ENCODE measurements around the gene LDLRAD4.
A peak's percentile ranks its signal among the peaks of the same experiment; 100 is the strongest.

The LDLRAD4 gene

DNA sequence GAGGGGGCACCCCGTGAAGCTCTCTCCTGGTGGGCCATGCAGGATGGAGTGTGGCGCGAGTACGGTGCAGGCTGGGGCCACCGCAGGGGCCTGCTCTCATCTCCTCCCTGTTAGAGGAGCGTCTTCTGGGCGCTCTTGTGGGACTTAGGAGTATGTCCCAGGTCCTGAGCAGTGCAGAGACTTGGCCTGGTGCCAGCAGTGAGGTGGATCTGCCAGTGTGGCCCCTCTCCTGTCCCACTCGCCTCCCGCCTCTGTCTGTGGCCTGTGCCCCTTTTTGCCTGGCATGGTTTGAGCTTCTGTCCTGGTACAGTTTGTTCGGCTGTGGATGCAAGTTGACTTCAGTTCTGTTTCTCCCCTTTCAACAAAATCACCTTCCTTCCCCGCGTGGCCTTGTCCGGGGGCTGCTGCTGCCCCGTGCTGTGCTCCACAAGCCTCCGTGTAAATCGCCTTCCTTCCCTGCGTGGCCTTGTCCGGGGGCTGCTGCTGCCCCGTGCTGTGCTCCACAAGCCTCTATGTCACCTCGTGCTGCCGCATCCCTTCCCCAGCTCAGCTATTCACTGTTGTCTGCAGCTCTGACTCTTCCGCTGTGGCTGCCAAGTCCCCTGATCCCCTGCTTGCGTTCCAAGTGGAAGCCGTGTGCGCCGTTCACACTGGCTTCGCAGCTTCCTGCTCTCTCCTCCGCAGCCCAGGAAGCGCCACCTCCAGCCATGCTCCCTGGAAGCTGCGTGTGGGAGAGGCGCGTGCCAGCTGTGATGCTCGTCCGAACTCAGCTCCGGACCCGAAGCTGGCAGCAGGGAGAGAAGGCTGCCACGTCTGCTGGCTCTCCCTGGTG, 13.7 kb downstream of the LDLRAD4 start:
- peak; percentile 52 for DNase-seq

DNA sequence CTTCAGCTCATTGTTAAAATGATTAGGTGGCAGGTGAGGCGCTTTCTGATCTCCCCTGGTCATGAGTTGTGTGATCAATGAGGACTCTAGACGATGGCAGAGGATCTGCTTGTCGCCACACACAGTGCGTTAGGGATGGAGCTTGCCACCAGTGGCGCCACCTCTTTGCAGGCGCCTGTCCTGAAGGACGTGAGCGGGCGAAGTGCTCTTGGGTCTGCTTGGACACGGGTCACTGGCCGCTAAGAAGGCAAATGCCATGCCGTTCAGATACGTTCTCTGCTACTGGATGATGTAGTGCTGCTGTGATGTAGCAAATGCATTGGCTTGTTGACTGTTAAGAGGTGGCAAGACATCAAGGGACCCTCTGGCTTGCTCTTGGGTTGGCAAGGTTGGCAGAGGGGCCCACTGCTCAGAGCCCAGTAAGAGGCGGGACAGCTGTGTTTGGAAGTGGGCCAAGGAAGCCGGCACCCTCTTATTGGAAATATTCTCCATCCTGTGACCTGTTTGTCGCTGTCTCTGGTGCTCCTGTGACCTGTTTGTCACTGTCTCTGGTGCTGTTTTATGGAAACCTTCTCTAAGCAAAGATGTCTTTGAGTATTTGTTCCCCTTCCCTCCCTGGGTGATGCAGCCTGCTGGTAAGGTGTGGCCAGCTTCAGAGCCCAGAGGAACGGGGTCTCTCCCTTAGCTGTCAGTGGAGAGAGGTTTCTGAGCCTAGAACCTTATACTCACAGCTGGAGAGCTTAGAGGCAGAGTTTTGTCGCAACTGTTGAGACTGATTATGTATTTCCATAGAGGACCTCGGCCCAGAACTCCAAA, 14.6 kb downstream of the LDLRAD4 start:
- DNase-seq = no peak

DNA sequence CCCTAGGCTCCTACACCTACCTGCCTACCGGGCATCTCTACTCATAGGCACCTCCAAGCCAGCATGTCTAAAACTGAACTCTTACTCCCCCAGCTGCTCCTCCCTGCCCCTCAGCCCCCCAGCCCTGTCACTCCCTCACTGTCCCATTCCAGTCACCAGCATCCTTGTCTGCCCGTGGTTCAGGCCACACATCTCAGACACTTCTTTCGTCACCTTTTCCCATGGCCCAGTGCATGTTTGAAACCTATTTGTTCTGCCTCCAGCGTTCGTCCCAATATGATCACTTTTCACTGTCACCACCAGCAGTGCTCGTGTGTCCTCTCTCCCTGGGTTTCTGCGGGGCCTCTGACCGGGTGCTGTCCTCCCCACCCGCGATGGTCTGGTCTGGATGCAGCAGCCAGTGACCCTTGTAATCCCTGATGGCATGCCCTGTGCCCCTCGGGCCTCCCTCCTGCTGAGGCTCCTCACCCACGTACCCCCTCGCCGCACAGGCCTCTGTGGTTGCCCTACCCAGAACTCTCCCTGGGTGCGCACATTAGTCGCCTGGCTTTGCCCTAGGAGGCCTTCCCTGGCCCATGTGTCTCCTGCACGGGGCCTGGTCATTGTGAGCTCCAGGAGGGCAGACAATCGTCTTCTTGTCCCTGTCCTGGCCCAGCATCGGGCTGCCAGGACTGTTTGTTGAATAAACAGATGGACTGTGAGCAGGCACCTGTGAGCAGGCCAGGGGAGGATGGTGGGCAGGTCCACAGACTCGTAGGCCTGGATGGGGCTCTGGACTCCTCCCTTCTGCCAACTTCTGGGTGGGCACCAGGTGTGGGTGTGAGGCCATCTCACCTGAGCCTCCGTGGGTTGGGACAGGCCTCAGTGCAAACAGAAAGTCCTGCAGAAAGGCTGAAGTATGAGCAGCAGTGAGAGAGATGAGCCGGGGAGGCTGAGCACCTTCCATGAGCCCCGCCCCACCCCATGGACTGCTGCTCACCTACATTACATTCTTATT, 15.5 kb downstream of the LDLRAD4 start:
- no peak for DNase-seq

DNA sequence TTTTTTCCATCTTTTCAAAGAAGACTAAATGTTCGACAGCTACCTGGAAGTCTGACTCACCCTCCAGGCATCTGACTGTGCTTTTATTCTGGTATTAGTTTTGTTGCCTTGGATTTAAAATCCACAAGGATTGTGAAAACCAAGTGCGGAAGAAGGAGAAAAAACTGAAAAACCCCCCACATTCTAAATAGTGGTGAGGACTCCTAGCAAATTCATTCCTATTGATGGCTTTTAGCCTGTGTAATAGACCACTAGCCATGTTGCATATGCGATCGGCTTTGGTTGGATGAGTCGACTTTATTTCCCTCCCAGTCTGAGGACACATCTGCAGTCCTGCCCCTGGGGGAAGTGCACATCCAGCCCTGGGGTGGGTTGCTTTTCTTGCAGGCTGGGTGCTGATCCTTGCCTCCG, 16.9 kb downstream of the LDLRAD4 start:
- no peak for DNase-seq

DNA sequence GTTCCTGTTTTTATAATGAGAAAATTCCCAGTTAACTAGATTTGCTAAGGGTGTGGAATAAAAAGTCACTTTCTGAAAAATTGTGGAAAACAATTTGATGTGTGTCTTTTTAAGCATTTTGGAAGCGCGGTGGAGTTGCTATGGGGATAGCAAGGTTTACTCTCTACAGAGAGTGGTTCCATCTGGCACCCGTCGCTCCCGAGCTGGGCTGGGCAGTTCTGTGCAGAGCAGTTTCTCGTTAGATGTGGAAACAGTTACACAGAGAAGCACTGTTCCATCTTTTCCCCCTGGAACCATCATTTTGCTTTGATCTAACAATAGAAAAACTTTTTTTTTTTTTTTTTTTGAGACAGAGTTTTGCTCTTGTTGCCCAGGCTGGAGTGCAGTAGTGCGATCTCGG, 17.4 kb downstream of the LDLRAD4 start:
- DNase-seq = peak; percentile 85

DNA sequence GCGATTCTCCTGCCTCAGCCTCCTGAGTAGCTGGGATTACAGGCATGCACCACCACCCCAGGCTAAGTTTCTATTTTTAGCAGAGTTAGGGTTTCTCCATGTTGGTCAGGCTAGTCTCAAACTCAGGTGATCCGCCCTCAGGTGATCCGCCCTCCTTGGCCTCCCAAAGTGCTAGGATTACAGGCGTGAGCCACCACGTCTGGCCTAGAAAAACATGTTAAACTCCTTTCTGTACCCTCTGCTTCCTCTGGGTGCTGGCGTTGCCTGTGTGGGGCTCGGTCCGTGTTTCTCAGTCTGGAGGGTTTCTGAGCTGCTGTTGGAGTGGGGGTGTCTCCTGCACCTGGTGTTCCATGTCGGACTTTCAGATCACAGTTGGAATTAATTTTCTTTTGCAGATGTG, 17.9 kb downstream of the LDLRAD4 start:
- DNase-seq = peak; percentile 44

DNA sequence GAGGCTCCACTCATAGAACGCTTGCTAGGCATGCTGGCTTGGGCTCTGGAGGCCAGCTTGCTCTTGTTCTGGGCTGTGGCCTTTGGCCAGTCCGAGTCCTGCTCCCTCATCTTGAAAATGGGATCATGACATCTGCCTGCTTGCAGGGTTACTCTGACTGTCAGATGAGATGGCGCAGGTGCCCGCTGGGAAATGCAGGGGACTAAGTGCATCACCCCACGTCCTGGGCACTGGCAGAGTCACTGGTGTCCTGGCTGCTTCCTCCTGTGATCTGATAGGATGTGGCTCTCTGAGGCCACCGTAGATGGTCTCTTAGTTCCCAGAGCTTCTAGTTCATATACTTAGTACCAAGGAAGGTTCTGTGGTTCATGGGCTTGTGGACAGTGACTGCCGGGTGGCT, 18.5 kb downstream of the LDLRAD4 start:
- DNase-seq = no peak

DNA sequence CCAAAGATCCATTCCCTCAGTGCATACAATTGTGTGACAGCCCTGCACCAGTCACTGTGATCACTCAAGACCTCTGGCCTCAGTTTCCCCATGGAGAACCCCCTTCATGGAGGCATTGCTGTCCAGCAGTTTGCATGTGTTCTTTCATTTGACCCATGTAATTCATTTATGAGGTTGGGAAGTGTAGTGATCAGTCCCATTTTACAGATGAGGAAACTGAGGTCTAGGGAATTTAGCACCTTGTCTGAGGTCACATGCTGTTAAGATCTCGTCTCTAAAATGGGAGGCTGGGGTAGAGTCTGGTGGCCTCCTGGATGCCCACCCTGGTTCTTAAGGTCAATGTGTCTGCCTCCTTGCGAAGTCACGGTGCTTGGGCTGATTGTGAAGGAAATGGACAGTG, 19.1 kb downstream of the LDLRAD4 start:
- no peak for DNase-seq

DNA sequence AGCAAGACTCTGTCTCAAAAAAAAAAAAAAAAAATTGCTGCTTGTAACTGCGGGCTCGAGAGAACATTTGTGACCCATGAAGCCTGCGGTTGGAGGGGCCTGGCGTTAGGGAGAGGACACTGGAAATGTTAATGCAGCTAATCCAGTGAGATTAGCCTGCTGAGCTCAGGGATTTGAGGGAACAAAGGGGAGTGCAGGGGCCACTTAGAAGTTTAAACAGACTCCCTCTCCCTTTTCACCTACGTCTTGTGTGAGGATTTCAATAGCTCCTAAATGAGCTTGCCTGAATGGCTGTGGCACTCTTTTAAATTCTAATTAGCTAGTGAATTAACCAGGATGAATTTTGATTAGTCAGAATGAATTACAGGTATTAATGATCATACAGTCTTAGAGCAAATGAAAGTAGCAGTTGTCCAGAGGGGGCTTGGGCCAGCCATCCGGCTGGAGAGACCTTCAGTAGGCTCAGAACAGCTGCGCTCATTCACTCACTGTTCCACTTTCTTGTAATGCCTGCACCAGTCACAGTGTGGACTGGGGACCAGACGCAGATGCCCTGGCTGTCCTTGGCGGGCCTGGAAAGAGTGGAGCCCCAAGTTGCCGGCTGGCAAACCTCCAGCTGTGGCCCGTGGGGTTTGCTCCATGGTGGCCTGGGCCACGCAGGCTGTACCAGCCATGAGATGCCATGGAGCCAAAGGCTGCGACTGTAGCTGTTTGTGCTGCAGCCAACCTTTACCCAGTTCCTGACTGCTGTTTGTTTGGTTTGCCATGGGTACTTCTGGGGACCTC, 20.8 kb downstream of the LDLRAD4 start:
- DNase-seq = no peak

DNA sequence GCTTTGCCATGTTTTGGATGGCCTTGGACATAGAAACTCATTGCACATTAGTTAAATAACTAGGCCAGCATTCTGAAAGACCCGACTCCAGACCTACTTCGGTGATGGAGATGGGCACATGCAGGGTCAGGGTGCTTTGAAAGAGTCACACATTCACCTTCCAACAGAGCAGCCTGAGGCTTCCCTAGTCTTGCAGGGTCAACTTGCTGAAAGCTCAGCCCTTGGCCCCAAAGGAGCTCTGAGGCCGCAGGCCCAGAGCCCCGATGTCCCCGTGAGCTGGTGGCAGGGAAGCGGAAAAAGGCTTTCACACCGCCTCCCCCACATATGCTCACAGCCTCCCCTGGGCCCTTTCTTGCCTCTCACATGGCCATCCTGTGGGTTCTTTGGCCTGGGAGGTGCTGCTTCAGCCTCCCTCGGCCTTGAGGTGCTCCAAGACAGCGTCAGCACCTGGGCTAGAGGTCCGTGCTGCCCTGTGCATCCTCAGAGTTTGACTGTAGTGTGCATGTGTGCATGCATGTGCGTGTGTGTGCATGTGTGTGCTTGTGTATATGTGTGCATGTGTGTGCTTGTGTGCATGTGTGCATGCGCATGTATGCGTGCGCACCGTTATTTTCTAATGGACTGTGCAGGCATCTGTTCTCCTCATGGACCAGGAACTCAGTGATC, 21.6 kb downstream of the LDLRAD4 start:
- no peak for DNase-seq

DNA sequence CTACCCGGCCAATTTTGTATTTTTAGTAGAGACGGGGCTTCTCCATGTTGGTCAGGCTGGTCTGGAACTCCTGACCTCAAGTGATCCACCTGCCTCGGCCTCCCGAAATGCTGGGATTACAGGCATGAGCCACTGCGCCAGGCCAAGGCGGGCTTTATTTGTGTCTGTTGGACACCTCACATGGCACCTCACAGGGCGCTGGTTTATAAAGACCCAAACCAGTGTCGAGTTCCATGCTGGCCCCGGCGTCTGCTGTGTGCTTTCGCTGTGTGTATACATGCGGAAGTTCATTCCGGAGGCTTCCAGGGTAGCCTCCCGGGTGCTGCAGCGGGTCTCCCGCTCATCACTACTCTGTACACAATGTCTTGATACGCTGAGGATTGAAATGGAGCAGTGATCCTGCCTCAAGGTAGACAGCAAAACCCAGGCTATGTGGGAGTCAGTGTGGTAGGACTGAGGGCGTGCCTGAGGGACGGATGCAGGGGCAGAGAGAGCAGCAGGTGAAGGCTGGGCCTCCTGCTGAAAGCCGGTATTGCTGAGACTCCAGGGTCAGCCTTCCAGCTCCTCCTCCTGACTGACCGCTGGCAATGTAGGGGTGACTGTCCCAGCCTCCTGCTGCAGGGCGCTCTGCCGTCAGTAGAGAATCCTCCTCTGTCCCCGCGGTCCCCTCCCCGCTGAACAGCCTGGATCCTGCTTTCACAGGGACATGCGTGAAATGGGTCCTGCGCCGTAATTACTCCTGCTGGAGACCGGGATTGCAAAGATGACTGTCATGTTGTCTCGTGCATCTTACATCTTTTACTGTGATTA, 22.7 kb downstream of the LDLRAD4 start:
- DNase-seq = no peak

DNA sequence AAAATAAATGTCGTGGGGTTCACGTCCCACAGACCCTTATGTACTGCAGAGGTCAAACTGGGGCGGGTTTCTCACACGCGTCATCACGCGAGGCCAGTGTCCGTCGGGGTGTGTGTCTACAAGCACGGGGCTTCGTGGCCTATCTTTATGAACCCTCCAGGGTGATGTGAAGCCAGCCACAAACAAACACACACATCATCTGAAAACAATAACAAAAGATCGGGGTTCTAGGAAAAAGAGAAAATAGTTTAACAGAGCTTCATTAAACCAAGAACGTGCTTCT, 23.3 kb downstream of the LDLRAD4 start:
- DNase-seq = no peak

DNA sequence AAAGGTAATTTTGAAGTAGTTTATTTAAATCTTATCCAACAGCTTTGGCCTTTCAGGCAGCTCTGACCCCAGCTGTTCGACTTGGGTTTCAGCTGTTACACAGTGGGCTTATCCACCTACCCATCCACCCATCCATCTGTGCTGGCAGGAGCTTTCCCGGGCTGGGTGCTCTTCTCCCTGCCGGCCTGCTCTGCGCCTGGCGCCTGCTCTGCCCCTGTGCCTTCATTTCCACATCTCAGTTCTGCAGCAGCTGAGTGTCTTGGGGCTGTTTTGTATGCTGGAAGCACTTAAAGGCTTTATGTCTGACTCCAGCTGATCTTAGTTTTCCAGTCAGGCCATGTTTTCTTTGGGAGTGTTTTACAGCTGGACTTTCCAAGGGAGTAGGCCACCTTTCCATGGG, 24.2 kb downstream of the LDLRAD4 start:
- no peak for DNase-seq

DNA sequence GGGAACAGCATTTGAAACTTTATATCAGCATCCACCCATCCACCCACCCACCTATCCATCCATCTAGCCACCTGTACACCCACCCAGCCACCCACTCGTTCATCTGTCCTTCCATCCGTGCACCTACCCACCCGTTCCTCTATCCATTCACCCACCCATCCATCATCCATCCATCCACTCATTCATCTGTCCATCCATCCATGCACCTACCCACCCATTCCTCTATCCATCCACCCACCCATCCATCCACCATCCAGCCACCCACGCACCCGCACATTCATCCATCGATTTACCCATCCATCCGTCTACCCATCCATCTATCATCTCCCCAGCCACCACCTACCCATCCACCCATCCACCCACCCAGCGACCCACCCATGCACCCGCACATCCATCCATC, 24.8 kb downstream of the LDLRAD4 start:
- DNase-seq = no peak

DNA sequence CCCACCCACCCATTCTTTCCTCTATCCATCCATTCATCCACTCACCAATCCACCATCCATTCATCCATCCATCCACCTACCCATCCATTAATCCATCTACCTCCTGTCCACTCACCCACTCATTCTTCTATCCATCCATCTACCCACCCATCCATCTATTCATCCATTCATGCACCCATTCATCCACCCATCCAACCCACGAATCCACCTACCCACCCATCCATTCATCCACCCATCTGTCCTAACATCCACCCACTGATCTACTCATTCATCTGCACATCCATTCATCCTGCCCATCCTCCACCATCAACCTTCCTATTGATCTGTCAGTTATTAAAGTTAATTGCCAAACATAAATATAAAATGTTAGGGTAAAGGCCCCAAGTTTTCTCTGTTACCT, 25.6 kb downstream of the LDLRAD4 start:
- DNase-seq = no peak

DNA sequence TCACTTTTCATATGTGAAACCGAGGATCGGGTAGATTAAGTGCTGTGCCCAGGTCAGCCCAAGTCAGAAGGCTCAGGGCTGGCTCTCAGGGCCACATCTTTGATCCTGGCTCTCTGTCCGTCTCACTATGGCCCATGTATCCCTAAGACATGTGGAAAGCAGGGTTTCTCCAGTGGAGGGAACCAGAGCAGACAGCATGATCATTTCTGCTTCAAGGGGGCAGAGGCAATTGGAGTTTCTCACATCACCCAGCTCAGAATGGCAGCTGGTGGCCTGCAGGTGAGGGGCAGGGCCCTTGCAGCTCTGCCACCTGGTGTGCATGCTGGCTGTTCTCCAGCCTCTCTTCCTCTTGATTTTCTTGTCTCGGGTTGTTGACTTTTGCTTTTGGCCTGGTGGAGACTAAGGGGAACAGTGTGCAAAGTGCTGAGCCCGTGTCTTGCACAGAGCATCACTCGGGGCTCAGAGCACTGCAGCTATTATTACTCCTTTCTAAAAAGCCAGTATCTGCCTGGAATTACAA, 27.0 kb downstream of the LDLRAD4 start:
- no peak for DNase-seq

DNA sequence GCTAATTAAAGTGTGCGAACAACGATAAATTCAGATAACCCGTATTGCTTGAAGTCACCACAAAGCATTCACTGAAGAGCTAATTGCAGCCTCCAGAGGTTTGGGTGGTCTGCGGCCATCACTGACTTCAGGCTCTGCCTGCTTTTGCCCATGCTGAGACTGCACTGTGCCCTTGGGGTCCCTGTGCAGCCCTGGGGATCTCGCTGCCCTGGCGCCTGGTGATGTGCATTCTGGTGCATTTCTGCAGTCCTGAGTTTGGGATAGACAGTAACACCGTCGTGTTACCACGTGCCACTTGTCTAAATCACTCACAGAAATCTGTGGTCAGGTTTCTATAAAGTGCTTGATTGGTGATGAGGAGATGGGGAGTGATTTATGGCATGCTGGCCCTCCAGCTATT, 27.6 kb downstream of the LDLRAD4 start:
- DNase-seq = no peak

DNA sequence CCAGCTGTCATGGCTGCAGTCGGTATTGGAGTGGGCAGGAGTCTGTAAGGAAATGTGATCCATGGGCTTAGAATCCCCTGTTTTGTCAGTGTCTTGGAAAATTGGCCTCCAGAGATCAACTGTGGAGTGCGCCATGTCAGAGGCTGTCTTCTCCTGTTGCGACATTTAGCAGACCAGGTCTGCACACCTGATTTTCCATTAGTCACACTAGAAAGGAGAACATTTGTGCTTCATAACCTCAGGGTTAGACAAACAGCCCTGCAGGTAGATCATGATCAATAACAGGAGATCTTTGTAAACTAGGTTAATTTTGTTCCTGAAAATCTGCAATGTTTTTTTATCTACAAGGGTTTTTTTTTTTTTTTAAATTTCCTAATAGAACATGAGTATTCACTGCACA, 28.0 kb downstream of the LDLRAD4 start:
- no peak for DNase-seq

DNA sequence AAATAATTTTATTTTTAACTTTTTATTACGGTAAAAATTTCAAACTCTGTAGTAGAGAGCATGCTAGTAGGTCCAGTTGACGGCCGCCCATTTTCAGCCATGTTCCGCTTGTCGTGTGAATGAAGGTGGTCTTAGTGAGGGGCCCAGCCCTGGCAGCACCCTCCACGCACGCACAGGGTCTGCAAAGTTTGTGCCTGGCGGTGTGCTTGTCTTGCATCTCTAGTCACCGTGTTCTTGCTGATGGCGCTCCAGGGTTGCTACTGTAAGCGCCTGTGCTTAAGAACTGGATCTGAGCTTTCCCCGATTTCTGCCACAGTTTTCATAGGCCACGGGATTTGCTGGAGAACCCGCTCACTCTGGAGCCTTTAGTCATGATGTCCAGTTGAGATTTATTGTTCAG, 28.9 kb downstream of the LDLRAD4 start:
- DNase-seq = no peak

DNA sequence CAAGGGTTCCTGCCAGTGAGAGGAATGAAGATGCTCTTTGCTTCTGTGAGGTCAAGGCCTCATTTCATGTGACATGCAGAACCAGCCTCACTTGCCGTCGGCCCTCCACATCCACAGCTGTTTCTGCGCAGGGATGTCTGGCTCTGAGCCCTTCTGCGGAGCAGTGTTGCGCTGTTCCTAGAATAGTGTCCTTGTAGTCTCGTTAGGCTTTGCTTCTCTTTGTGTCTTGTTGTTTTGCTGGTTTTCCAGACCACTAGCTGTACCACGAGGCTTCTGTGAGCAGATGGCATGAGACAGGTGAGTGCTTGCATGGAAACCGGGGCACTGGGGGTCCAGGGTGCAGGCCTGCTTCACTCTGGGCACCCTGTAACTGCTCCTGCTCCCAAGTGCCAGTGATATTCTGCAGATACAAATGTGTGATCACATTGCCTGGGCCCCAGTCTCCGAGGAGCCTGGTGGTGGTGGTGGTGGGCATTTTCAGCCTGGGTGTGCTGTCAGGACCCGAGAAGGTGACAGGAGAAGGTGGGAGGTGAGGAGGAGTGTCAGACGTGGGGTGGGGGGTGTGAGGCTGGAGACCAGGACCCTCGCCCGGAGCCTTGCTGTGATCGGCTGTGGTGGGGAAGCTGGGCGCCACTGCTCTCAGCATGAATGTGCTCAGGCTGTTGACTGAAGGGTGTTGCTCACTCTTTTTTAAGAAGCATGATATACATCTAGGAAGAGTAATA, 34.3 kb downstream of the LDLRAD4 start:
- no peak for DNase-seq

Data from right forelimb (tissue), 1 donor.